ENCODE results near the gene RHBDD1.

DNA sequence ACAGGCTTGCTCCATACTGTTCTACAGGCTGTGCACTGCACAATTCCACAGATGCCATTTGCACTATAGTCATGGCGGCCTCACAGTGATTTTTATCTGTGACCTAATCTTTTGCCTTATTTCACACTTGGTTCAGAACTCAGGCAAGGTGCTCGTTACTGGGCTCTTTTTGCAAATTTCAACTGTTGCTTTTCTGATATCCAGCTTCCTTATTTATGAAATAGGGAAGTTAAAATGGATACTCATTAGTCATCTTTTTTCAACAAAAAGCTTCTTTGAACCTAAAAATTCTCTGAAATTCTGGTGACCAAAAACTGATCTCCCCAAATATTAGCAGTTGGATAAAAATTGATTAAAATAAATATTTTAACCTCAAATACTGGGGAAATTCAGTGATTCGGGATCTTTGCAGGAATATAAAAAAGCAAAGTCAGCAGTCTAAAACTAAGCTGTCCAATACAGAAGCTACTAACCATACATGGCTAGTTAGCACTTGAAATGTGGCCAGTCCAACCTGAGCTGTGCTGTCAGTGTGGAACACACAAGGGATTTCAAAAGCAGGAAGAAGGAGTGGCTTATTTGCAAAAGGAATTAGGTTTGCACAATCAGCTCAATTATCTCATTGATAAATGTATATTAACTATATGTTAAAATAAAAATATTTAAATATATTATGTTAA is 193.7 kb downstream of the RHBDD1 start:
- TF ChIP-seq, protein P1, sequence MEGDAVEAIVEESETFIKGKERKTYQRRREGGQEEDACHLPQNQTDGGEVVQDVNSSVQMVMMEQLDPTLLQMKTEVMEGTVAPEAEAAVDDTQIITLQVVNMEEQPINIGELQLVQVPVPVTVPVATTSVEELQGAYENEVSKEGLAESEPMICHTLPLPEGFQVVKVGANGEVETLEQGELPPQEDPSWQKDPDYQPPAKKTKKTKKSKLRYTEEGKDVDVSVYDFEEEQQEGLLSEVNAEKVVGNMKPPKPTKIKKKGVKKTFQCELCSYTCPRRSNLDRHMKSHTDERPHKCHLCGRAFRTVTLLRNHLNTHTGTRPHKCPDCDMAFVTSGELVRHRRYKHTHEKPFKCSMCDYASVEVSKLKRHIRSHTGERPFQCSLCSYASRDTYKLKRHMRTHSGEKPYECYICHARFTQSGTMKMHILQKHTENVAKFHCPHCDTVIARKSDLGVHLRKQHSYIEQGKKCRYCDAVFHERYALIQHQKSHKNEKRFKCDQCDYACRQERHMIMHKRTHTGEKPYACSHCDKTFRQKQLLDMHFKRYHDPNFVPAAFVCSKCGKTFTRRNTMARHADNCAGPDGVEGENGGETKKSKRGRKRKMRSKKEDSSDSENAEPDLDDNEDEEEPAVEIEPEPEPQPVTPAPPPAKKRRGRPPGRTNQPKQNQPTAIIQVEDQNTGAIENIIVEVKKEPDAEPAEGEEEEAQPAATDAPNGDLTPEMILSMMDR (IDR thresholded peaks at IDR 0.05; ENCODE audit: poor library complexity), result no peak
- TF ChIP-seq EZH2phosphoT487 (IDR thresholded peaks at IDR 0.05; ENCODE audit: low read depth, severe bottlenecking, unreplicated experiment) (no peak), EZH2 (IDR thresholded peaks at IDR 0.05; ENCODE audit: borderline replicate concordance) (no peak)

All from hepatocyte (in vitro differentiated cells).